Ishikawa (cell line): ENCODE results near the gene CPNE4.

Source experiments
- CEBPB ChIP-seq: IDR thresholded peaks from 2 replicates; pipeline ENCODE4 v1.6.1; 2012
- CREB1 ChIP-seq: IDR thresholded peaks from 2 replicates; pipeline ENCODE4 v1.6.1; 2012; ENCODE audit warnings: low read depth
- EGR1 ChIP-seq: IDR thresholded peaks from 2 replicates; pipeline ENCODE4 v1.6.1; 2012
- EP300 ChIP-seq: IDR thresholded peaks from 2 replicates; pipeline ENCODE4 v1.6.1; 2012; ENCODE audit warnings: borderline replicate concordance
- RAD21 ChIP-seq: IDR thresholded peaks from 2 replicates; pipeline ENCODE4 v1.6.1; 2012; ENCODE audit warnings: low read depth
- TAF1 ChIP-seq: IDR thresholded peaks from 2 replicates; pipeline ENCODE4 v1.6.1; 2012; ENCODE audit warnings: low read depth, mild to moderate bottlenecking
- TCF12 ChIP-seq: IDR thresholded peaks from 2 replicates; pipeline ENCODE4 v1.6.1; 2012; ENCODE audit warnings: low read depth
- TEAD4 ChIP-seq: IDR thresholded peaks from 2 replicates; pipeline ENCODE4 v1.6.1; 2012
- YY1 ChIP-seq: IDR thresholded peaks from 2 replicates; pipeline ENCODE4 v1.6.1; 2012; ENCODE audit warnings: low read depth
- TF ChIP-seq, protein P1 (sequence below): IDR thresholded peaks from 2 replicates; pipeline ENCODE4 v1.6.1; 2012; ENCODE audit warnings: low read depth, mild to moderate bottlenecking
- TF ChIP-seq, protein P2 (sequence below): IDR thresholded peaks from 2 replicates; pipeline ENCODE4 v1.6.1; 2012

DNA sequence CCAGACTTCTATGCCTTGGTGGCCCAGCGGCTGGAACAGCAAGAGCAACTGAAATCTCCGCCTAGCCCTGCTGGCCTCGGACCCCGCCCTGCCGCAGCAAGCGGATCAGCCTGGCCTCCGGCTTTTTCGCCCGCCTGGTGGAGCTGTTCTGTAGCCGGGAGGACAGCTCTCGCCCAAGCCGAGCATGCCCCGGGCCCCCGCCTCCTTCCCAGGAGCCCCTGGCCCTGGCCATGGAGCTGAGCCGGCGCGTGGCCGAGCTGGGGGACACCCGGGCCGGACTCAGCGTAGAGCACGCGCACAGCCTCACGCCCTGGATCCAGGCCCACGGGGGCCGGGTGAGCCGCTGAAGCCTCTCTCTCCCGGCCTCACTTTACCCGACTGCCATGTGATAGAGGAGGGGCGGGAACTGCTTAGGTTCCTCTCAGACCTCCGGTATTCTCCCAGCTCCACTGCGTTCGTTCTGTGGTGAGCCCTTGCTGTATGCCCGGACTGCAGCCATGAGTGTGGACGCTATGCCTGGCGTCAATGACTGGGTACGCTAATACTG lies 507.9 kb downstream of the CPNE4 start:
- no peak for TF ChIP-seq TCF12
- no peak for TF ChIP-seq RAD21
- TF ChIP-seq, protein P1, sequence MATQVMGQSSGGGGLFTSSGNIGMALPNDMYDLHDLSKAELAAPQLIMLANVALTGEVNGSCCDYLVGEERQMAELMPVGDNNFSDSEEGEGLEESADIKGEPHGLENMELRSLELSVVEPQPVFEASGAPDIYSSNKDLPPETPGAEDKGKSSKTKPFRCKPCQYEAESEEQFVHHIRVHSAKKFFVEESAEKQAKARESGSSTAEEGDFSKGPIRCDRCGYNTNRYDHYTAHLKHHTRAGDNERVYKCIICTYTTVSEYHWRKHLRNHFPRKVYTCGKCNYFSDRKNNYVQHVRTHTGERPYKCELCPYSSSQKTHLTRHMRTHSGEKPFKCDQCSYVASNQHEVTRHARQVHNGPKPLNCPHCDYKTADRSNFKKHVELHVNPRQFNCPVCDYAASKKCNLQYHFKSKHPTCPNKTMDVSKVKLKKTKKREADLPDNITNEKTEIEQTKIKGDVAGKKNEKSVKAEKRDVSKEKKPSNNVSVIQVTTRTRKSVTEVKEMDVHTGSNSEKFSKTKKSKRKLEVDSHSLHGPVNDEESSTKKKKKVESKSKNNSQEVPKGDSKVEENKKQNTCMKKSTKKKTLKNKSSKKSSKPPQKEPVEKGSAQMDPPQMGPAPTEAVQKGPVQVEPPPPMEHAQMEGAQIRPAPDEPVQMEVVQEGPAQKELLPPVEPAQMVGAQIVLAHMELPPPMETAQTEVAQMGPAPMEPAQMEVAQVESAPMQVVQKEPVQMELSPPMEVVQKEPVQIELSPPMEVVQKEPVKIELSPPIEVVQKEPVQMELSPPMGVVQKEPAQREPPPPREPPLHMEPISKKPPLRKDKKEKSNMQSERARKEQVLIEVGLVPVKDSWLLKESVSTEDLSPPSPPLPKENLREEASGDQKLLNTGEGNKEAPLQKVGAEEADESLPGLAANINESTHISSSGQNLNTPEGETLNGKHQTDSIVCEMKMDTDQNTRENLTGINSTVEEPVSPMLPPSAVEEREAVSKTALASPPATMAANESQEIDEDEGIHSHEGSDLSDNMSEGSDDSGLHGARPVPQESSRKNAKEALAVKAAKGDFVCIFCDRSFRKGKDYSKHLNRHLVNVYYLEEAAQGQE = no peak
- TF ChIP-seq EP300 = no peak
- no peak for TF ChIP-seq YY1
- TF ChIP-seq TEAD4 = no peak
- TF ChIP-seq CEBPB = no peak
- TF ChIP-seq, protein P2, sequence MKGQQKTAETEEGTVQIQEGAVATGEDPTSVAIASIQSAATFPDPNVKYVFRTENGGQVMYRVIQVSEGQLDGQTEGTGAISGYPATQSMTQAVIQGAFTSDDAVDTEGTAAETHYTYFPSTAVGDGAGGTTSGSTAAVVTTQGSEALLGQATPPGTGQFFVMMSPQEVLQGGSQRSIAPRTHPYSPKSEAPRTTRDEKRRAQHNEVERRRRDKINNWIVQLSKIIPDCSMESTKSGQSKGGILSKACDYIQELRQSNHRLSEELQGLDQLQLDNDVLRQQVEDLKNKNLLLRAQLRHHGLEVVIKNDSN = no peak
- TF ChIP-seq TAF1 = no peak
- TF ChIP-seq CREB1 = no peak
- no peak for TF ChIP-seq EGR1
